SHP77 treated with DMSO at 0.1 percent for 48 hours (cell line): ENCODE measurements around the gene TEX19.
A peak's percentile ranks its signal among the peaks of the same experiment; 100 is the strongest.
"Not testable (repeated sequence)": the region's sequence is repeated elsewhere in the genome, so short reads cannot be mapped to it uniquely, and the experiment has no call there.

Experiments
- DNase-seq: peaks from one replicate; lab custom pipeline; 2025; lab: John Stamatoyannopoulos, UW

Gene TEX19

GRCh38 chr17:82411396-82412053, 52.5 kb downstream of the TEX19 start:
- no peak for DNase-seq

DNA sequence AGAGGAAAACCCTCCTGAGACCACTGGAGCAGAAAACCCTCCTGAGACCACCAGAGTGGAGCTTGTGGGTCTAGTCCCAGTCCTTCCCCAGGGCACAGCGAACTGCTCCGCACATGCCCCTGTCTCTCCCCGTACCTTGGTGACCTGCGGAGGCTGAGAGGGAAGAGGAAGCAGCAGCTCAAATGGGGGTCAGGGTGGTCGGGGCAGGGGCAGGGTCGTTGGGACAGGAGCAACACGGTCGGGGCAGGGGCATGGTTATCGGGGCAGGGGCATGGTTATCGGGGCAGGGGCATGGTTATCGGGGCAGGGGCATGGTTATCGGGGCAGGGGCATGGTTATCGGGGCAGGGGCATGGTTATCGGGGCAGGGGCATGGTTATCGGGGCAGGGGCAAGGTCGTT, 53.0 kb downstream of the TEX19 start:
- DNase-seq, result not testable (repeated sequence)

DNA sequence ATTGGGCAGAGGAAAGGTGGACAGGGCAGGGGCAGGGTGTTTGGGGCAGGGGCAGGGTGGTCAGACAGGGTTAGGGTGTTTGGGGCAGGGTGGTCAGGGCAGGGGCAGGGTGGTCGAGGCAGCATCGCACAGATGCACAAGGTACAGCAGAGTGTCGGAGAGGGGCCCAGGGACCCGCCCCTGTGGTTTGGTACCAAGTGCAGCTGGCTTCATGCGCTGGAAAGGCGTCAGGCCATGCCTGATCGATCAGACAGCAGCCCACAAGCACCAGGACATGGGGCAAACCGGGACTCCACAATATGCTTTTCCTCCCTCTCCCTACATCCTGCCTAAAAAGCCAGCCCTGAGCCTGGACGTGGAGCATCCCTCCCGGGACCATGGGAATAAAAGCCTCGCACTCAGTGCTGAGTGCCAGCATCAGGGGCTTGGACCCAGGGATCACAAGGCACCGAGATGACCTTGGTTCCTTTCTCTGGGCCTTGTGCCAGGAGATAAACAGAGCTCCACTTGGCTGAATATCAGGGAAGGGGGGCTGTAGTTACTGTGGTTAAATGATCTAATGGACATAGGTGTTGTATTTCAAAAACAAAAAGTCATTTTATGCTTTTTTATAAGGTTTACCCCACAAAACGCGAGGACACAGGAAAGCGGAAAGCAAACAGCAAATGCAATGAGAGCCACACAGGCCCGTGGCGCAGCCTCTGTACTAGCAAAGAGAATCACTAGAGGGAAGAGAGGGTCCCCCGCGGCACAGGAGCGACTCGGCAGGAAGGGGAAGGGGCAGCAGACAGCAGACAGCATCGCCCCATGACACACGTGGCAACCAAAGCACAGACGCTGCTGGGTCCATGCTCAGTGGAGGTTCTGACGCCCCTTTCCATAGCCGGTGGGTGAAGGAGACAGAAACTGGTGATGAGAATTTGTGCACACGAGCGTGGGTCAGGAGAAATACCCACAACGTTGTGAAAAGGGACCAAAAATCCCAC, 53.8 kb downstream of the TEX19 start:
- peak; percentile 34 for DNase-seq
